Left renal cortex interstitium (tissue), 4 donors: ENCODE results near the gene TPK1. TPM values are rescaled to one million over a fixed set of nuclear protein-coding genes. Genes with fewer than 3 reads are reported as not detected.
"Not testable (repeated sequence)": the region's sequence is repeated elsewhere in the genome, so short reads cannot be mapped to it uniquely, and the experiment has no call there.

Source experiments
- DNase-seq, 4 donors: peaks; one replicate each; pipeline ENCODE4 v3.0.0-alpha.2; 2013; ENCODE audit warnings: low read depth in 4 of 4, low spot score in 2 of 4, missing footprints in 1 of 4
- polyA plus RNA-seq, 4 donors: library from polyadenylated mRNA; unstranded; fragments of 120-200 nt; gene quantifications; one replicate each; pipeline ENCODE4 v1.2.1, GENCODE V29; 2013; ENCODE audit not compliant: insufficient read length in 4 of 4

The TPK1 gene
- polyA plus RNA-seq, 4 donors, result 8.9 to 9.4 (median 9.2) TPM

GRCh38 chr7:144437370-144438191 is 398.3 kb downstream of the TPK1 start:
- DNase-seq, result peak; percentile 47 to 65 (median 56)

- no peak for DNase-seq
These were observed 399.4 kb downstream of the TPK1 start for GRCh38 chr7:144436500-144436899.

GRCh38 chr7:144428431-144428830 is 407.4 kb downstream of the TPK1 start:
- no peak for DNase-seq

DNA sequence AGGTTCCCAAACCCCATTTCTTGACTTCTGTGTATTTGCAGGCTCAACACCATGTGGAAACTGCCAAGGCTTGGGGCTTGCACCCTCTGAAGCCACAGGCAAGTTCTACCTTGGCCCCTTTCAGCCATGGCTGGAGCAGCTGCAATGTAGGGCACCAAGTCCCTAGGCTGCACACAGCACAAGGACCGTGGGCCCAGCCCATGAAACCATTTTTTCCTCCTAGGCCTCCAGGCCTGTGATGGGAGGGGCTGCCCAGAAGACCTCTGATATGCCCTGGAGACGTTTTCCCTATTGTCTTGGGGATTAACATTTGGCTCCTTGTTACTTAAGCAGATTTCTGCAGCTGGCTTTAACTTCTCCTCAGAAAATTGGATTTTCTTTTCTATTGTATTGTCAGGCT is 408.3 kb downstream of the TPK1 start:
- DNase-seq, result not testable (repeated sequence)

GRCh38 chr7:144418931-144419330 is 416.9 kb downstream of the TPK1 start:
- DNase-seq, result not testable (repeated sequence)

DNA sequence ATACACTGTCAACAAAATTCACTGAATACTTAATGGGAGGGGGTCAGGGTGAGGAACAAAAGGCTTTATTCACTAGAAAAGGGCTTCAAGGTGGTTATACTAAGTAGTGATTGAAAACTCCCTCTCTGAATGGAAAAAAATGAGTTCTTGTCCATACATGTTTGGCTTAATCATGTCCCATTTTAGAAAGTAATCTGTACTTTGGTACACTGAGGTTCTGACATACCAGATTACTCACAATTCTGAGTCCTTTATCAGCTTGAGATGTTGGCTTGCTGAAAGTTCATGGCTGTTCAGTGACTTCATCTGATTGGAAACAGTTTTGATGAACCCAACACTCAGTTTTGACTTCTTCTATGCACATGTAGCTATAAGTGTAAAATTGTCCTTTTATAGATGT is 419.5 kb downstream of the TPK1 start:
- no peak for DNase-seq

DNA sequence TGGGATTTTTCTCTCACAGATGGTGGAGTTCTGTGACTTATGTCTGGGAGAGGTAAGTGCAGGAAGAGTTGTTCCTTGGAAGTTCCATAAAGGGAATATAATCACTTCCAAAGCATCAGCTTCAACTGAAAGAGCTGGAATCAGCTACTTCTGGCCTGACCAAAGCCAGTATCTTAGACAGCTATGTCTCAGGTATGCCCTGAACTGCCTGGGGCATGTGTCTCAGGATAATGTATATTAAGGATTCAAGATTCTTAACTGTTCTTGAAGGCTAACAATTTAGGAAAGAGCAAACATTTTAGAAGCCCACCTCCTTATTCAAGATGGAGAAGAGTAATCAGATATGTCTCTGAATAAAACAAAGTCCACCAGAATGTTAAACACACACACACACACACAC is 420.0 kb downstream of the TPK1 start:
- no peak for DNase-seq

DNA sequence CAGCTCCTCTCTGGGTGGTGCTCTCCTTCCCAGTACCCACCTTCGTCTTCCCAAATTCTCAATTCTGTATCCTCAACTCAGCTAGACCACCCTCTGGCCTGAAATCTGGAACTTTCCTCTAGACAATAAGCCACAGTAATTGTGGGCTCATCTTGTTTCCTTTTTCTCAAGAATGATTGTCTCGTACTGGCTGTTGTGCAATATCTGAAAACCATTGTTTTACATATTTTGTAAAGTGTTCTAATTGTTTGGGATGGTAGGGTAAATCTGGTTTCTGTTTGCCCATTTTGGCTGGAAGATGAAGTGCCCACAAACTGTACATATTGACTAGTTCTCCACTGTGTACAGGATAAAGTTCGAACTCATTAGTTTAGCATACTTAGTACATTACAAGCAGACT is 421.0 kb downstream of the TPK1 start:
- DNase-seq, result no peak

- DNase-seq, result no peak
These were observed 425.4 kb downstream of the TPK1 start for GRCh38 chr7:144410441-144410840.

DNA sequence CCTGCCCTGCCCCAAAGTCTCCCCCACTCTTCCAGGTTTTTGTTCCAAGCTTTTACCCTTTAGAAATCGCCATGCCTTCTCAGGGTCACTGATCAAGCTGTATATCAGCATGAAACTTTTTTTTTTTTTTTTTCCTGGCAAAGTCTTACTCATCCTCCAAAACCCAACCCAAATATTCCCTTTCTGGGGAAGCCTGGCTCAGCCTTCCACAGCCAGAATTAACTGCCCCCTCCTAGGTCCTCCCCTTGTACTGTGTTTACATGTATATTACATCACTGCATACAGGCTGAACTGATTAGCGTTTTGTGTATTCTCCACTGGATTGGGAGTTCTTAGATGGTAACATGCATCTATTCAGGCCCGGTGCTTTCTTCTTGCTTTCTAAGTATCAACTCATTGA is 427.7 kb downstream of the TPK1 start:
- DNase-seq, result no peak

DNA sequence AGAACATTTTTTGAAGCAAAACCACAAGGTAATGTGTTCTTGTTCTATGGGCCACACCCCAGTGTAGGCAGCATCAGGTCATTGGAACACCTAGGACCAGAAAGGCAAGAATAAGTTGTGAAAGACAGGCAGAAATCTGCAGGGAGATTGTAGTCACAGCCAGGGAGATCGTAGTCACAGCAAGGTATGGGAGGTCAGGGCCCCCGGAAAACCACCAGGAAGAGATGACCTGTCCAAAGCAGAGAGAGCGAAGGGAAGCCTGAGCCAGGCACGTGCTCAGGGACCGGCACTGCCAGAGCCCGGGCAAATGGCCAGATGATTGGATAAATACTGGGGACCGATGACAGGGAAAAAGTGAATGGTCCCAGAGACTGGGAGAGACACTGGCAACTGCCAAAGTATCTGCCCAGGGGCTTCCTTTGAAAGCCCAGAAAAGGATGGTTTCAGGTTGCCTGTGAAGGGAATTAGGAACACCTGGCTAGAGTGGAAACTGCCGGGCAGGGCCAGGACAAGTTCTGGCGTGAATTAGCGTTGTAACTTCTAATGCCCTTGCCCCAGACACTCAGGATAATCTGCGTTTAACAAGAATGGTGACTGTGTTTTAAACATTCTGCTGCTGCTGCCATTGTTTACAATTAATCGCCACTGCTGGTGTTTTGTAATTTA is 428.5 kb downstream of the TPK1 start:
- DNase-seq, result no peak

GRCh38 chr7:144404946-144405345 is 430.9 kb downstream of the TPK1 start:
- no peak for DNase-seq

DNA sequence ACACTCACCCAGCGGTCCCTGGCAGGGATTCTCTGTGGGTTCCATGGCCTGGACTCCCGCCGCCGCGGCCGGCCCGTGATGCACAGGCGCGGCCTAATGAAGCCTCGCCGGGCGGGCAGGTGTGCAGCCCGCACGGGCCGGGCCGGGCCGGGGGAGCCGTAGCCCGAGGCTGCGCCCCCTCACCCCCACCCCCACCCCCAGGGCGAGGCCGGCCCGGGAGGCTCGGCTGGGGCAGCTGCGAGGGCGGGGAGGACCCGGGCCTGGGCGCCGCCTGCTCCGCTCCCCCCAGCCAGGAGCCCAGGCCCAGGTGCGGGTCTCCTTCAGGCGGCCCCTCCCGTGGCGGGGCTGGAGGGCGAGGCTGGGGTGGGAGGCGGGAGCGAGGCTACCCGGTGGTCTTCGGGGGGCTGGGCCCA is 432.2 kb downstream of the TPK1 start, which contains the start of gene NOBOX:
Gene NOBOX, minus strand, starts transcription at position 45 of the 413 bp plus-strand sequence.
- no peak for DNase-seq

DNA sequence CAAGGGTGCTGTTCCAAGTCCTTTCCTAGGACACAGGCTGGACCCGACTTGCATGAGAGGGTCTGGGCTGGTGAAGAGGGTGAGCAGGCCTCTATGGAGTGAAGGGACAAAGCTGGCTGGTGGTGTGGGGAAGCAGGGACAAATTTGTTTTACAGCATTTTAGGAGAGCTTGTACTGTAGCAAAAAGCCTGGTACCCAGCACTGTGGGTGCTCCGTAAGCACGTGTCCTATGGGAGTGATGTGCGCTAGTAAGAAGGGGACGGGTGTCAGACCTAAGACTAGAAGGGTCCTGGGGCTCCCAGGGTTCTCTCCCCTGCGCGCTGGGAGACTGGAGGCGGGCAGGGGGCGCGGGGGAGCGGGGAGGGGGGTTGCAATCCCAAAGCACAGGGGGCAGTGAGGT is 432.8 kb downstream of the TPK1 start:
- no peak for DNase-seq
